ENCODE data around the gene GET4. TPM values are rescaled to one million over a fixed set of nuclear protein-coding genes. Genes with fewer than 3 reads are reported as not detected.

GET4 gene
- polyA plus RNA-seq, 1 of the 3 experiments (the other 2 are of a cell fraction), result 63.1 TPM

DNA sequence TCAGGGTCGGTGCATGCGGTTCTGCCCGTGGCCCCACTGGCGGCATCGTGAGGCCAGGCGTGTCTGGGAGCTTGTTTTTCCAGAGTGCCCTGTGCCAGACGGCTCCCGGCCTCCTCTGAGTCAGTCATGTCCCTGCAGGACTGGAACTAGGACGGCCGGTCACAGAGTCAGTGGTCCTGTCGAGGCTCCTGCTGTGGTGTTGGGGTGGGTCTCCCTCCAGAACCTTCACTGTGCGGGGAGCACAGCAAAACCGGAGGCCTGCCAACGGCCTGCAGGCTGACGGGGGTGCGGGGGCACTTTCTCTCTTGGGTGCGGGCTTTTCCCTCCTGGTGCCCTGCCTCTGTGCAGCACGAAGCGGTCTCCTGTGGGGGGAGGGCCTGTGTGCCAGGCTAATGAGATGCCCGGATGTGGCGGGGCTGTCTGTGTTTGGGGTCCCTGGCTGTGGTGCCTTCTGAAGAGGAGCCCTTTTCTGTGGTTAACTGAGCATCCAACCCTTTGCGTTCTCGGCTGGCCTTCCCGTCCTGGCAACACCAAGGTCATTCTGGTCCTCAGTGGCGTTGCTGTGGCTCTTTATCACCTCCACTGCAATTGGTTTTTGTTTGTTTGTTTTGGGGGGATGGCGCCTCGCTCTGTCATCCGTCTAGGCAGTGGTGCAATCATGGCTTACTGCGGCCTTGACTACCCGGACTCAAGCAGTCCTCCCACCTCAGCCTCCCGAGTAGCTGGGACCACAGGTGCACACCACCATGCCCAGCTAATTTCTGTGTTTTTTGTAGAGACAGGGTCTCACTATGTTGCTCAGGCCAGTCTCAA is 8.0 kb downstream of the GET4 start:
- H3K4me3 ChIP-seq (ENCODE audit: low read depth in 2 of 2, low read length in 1 of 2), result no peak overlapping the region
- peaks cover 93% of the 10 kb centered on the region for H4K20me1 ChIP-seq (ENCODE audit: insufficient read depth)
- peaks cover 100% of the 10 kb centered on the region for H3K79me2 ChIP-seq (ENCODE audit: insufficient read depth)
- peaks cover 13 to 37% of the 10 kb centered on the region in 2 experiments for H3K36me3 ChIP-seq (replicated peaks in 1 of 2; ENCODE audit: control insufficient read depth in 1 of 2, insufficient read depth in 2 of 2, low read length in 1 of 2)
- ChIA-PET CTCF (interaction anchor here (1.1 to 1.8 kb wide), 4 partner anchors 11 to 98 kb away, joined by 3 to 7 read pairs (median 4); no protein-coding TSS in a partner anchor), POLR2A (no interaction called here)
- H3K9me3 ChIP-seq, result no peaks in the 10 kb centered on the region
- no peak overlapping the region for H3K9ac ChIP-seq
- no peak overlapping the region; a peak in 1 of 4 replicates for H3K27ac ChIP-seq (ENCODE audit: low read depth in 2 of 2, low read length in 1 of 2)
- no peaks in the 10 kb centered on the region; a peak in 1 of 4 replicates for H3K4me1 ChIP-seq (ENCODE audit: control insufficient read depth in 1 of 2, insufficient read depth in 2 of 2, low read depth in 1 of 2, low read length in 1 of 2)
- no peak overlapping the region for H2AFZ ChIP-seq (ENCODE audit: low read depth)
- no peaks in the 10 kb centered on the region for H3K9me2 ChIP-seq
- peaks cover 4% of the 10 kb centered on the region for H3F3A ChIP-seq (replicated peaks; ENCODE audit: insufficient read depth)
- WGBS (ENCODE audit: low lambda C conversion rate), result 93% methylated on average over 27 of the region's 31 CpGs
- DNase-seq, result no peak
- TF ChIP-seq CHD2 (IDR thresholded peaks at IDR 0.05; ENCODE audit: low read length, partially characterized antibody) (no peak), RCOR1 (IDR thresholded peaks at IDR 0.05; ENCODE audit: low read length) (no peak), YY1 (IDR thresholded peaks at IDR 0.05; ENCODE audit: low read depth) (no peak), MXI1 (IDR thresholded peaks at IDR 0.05; ENCODE audit: low read depth, low read length) (no peak), RXRA (IDR thresholded peaks at IDR 0.05; ENCODE audit: borderline replicate concordance, low read depth) (no peak)
- TF ChIP-seq, protein P1, sequence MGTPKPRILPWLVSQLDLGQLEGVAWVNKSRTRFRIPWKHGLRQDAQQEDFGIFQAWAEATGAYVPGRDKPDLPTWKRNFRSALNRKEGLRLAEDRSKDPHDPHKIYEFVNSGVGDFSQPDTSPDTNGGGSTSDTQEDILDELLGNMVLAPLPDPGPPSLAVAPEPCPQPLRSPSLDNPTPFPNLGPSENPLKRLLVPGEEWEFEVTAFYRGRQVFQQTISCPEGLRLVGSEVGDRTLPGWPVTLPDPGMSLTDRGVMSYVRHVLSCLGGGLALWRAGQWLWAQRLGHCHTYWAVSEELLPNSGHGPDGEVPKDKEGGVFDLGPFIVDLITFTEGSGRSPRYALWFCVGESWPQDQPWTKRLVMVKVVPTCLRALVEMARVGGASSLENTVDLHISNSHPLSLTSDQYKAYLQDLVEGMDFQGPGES (IDR thresholded peaks at IDR 0.05; ENCODE audit: low read depth, low read length), result no peak
- TF ChIP-seq, protein P2, sequence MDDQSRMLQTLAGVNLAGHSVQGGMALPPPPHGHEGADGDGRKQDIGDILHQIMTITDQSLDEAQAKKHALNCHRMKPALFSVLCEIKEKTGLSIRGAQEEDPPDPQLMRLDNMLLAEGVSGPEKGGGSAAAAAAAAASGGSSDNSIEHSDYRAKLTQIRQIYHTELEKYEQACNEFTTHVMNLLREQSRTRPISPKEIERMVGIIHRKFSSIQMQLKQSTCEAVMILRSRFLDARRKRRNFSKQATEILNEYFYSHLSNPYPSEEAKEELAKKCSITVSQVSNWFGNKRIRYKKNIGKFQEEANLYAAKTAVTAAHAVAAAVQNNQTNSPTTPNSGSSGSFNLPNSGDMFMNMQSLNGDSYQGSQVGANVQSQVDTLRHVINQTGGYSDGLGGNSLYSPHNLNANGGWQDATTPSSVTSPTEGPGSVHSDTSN (IDR thresholded peaks at IDR 0.05), result no peak
- H3K27me3 ChIP-seq (ENCODE audit: insufficient read depth), result no peaks in the 10 kb centered on the region
- H3K4me2 ChIP-seq, result no peak overlapping the region

DNA sequence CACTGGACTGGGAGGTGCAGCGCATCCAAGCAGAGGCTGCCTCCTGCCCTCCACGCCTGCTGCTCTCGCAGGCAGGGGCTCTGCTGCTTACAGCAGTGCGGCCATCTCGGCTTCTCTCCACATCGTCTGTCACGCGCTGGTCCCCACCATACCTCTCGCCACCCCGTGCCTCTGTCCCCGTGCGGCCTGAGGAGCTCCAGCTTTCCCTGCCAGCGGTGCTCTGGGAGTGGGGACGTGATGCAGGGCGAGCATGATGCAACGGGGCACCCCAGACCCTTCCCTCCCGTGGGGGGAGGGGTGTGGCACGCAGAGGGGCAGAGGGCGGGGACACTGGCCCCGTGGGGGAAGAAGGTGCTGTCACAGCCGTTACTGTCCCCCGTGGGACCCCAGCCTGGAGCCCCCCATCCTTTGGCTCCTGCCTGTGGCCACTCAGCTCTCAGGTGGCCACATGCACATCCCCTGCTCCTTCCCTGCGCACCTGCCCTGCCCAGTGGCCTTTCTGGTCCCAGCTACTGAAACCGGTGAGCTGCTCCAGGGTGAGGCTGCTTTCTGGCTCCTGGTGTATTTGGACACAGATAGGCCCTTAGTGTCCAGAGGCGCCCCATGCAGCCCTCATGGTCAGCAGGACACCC is 9.0 kb downstream of the GET4 start:
- Histone ChIP-seq H3K9ac (no peak overlapping the region), H3K27ac (ENCODE audit: low read depth in 2 of 2, low read length in 1 of 2) (no peak overlapping the region), H3K4me2 (no peak overlapping the region), H3K9me3 (no peaks in the 10 kb centered on the region), H3K9me2 (no peaks in the 10 kb centered on the region), H3K36me3 (replicated peaks in 1 of 2; ENCODE audit: control insufficient read depth in 1 of 2, insufficient read depth in 2 of 2, low read length in 1 of 2) (peaks cover 11 to 34% of the 10 kb centered on the region in 2 experiments), H3K27me3 (ENCODE audit: insufficient read depth) (no peaks in the 10 kb centered on the region), H3K4me1 (ENCODE audit: control insufficient read depth in 1 of 2, insufficient read depth in 2 of 2, low read depth in 1 of 2, low read length in 1 of 2) (no peaks in the 10 kb centered on the region; a peak in 1 of 4 replicates), H2AFZ (ENCODE audit: low read depth) (no peak overlapping the region), H3K4me3 (ENCODE audit: low read depth in 2 of 2, low read length in 1 of 2) (no peak overlapping the region), H3F3A (replicated peaks; ENCODE audit: insufficient read depth) (peaks cover 4% of the 10 kb centered on the region), H4K20me1 (ENCODE audit: insufficient read depth) (peaks cover 84% of the 10 kb centered on the region), H3K79me2 (ENCODE audit: insufficient read depth) (peaks cover 90% of the 10 kb centered on the region)
- ChIA-PET CTCF (interaction anchor here (1.1 to 2.0 kb wide), 6 partner anchors 12 to 564 kb away, joined by 3 to 7 read pairs (median 4); no protein-coding TSS in a partner anchor), POLR2A (interaction anchor here (0.9 kb wide), 1 partner anchor 12 kb away, joined by 3 read pairs; no protein-coding TSS in a partner anchor)
- DNase-seq, result no peak
- 91% methylated on average over 18 of the region's 25 CpGs for WGBS (ENCODE audit: low lambda C conversion rate)
- TF ChIP-seq FOXM1 (IDR thresholded peaks at IDR 0.05; ENCODE audit: low read depth) (no peak), SMC3 (IDR thresholded peaks at IDR 0.05; ENCODE audit: low read depth, low read length) (no peak), EP300 (IDR thresholded peaks at IDR 0.05; ENCODE audit: borderline replicate concordance in 1 of 2, low read depth in 1 of 2, low read length in 1 of 2) (no peak), GABPA (IDR thresholded peaks at IDR 0.05; ENCODE audit: low read depth) (no peak), GATA2 (CRISPR knock-in tag; IDR thresholded peaks at IDR 0.05) (no peak)
